Adrenal gland (tissue), 12 donors: ENCODE measurements around the gene FAAP100. TPM values are rescaled to one million over a fixed set of nuclear protein-coding genes. Genes with fewer than 3 reads are reported as not detected.
A peak's percentile ranks its signal among the peaks of the same experiment; 100 is the strongest.

Experiments
- DNase-seq, 7 donors: peaks; one replicate each; pipeline ENCODE4 v3.0.0-alpha.2; 2019 to 2020
- H3K27ac ChIP-seq, 5 donors: fragments of 200-600 bp; sonication (generic) in 4 of 5; 1 replicate in 3 of 5; 2 replicates in 2 of 5; pipeline versions ENCODE4 v1.5.1 to v1.8.0; 2016 to 2020; ENCODE audit warnings: mild to moderate bottlenecking in 1 of 5
- H3K27me3 ChIP-seq: fragments of 200-600 bp; 2 replicates; pipeline ENCODE4 v1.8.0; 2021
- H3K36me3 ChIP-seq, 2 donors: fragments of 200-600 bp; replicated peaks in 1 of 2; 1 replicate in 1 of 2; 2 replicates in 1 of 2; pipeline versions ENCODE4 v1.5.1 to v1.8.0; 2018 to 2022
- H3K4me1 ChIP-seq, 2 donors: fragments of 200-600 bp; replicated peaks in 1 of 2; 1 replicate in 1 of 2; 2 replicates in 1 of 2; pipeline versions ENCODE4 v1.5.1 to v1.8.0; 2018 to 2021
- H3K4me3 ChIP-seq, 4 donors: fragments of 200-600 bp; sonication (generic) in 3 of 4; one replicate each; pipeline ENCODE4 v1.5.1; 2016 to 2018
- H3K9me3 ChIP-seq, 3 donors: fragments of 200-600 bp; sonication (generic) in 1 of 3; replicated peaks in 1 of 3; 1 replicate in 2 of 3; 2 replicates in 1 of 3; pipeline versions ENCODE4 v1.5.1 to v1.8.0; 2016 to 2021
- POLR2A ChIP-seq, 2 donors: fragments of 450-650 bp; IDR thresholded peaks; one replicate each; pipeline ENCODE4 v1.6.1; 2017; ENCODE audit warnings: antibody characterized with exemption in 2 of 2, mild to moderate bottlenecking in 2 of 2, moderate library complexity in 1 of 2
- WGBS, 4 donors: extraction: QIAGEN DNeasy Blood & Tissue Kit in 2 of 4; methylation state at CpG; one replicate each; pipeline versions ENCODE4 v1.1.5 to v1.1.7; 2013 to 2017; 5-methylcytosine and 5-hydroxymethylcytosine counted together
- intact Hi-C, 2 donors: fragments of 100-400 bp; cut with DNase I; formaldehyde crosslinking; loops; one replicate each; pipeline versions ENCODE4 v1.14.1 to v1.15.0; 2022 to 2023
- polyA plus RNA-seq, 3 donors: library from polyadenylated mRNA; stranded (reverse); fragments of 200-250 nt in 2 of 3; fragments of 350-450 nt in 1 of 3; fragmentation: Illumina TruSeq in 1 of 3; extraction: RNeasy Lipid Tissue Mini Kit (QIAGEN cat#74804) in 1 of 3; gene quantifications; one replicate each; pipeline ENCODE4 v1.2.3, GENCODE V29; 2013 to 2014
- total RNA-seq, 9 donors: library from RNA; depleted of rRNA in 4 of 9; stranded (reverse); fragments of >200 nt in 4 of 9; fragments of 120-200 nt in 1 of 9; fragmentation: NEBNext Ultra II Directional in 1 of 9; extraction: Animal tissue kit (Norgen Biotek cat#: 25700) in 1 of 9; gene quantifications; one replicate each; pipeline versions ENCODE4 v1.1.0 to v1.2.4, GENCODE V29; 2013 to 2023
- TF ChIP-seq, protein P1 (sequence below), 6 experiments: fragments of 450-650 bp in 4 of 6; fragments of 200-600 bp in 2 of 6; sonication (generic) in 1 of 6; IDR thresholded peaks; 1 replicate in 5 of 6; 2 replicates in 1 of 6; pipeline versions ENCODE4 v1.5.1 to v1.8.0; 2016 to 2021; ENCODE audit warnings: antibody characterized with exemption in 6 of 6, mild to moderate bottlenecking in 2 of 6, moderate library complexity in 1 of 6
- donor health status: healthy with polysubstance abuse.
- donor health status: Bipolar disorder and iron deficiency.
- donor health status: DM: yes; HTN: yes; CAD: no.
- donor health status: DM: no; HTN: no; CAD: no.
- donor health status: DM: no; HTN: no; CAD: no.
- donor health status: DM: yes; HTN: yes; CAD: no.

Gene FAAP100
- total and polyA plus RNA-seq, 12 donors, result 2.5 to 89.0 (median 31.7) TPM

DNA sequence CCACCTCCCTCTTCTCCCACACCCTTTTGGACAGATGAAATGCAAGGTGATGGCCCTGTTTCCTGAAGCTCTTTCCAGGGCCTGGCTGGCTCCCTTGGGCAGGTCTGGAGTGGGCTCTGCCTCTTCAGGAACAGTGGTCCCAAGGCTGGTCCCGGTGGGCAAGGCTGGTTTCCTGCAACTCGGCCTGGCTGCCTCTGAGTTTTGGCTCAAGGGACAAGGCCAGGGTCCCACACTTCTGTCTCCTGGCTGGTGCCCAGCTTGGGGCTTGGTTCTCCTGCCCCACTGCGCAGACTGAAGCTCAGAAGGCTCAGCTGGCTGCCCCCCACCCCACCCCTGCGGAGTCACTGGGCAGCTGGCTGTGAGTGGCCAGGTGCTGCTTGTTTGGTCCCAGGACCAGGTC lies 35.7 kb downstream of the FAAP100 start:
- TF ChIP-seq, protein P1, sequence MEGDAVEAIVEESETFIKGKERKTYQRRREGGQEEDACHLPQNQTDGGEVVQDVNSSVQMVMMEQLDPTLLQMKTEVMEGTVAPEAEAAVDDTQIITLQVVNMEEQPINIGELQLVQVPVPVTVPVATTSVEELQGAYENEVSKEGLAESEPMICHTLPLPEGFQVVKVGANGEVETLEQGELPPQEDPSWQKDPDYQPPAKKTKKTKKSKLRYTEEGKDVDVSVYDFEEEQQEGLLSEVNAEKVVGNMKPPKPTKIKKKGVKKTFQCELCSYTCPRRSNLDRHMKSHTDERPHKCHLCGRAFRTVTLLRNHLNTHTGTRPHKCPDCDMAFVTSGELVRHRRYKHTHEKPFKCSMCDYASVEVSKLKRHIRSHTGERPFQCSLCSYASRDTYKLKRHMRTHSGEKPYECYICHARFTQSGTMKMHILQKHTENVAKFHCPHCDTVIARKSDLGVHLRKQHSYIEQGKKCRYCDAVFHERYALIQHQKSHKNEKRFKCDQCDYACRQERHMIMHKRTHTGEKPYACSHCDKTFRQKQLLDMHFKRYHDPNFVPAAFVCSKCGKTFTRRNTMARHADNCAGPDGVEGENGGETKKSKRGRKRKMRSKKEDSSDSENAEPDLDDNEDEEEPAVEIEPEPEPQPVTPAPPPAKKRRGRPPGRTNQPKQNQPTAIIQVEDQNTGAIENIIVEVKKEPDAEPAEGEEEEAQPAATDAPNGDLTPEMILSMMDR (IDR thresholded peaks at IDR 0.05), result no peak
- TF ChIP-seq POLR2A (IDR thresholded peaks at IDR 0.05), result no peak
- Histone ChIP-seq H3K4me3 (peak overlapping the region in 1 of 4 donors; percentile 92), H3K4me1 (peaks cover 27 to 43% of the 10 kb centered on the region in 2 donors), H3K27ac (peak overlapping the region in 2 of 5 donors; percentile 99), H3K27me3 (no peaks in the 10 kb centered on the region), H3K36me3 (peaks cover 0 to 7% of the 10 kb centered on the region in 2 donors), H3K9me3 (no peaks in the 10 kb centered on the region)
- intact Hi-C loops, result loop anchor here (10.0 kb wide), 1 partner anchor 88 kb away; no protein-coding TSS in a partner anchor
- no peak for DNase-seq
- 70 to 82% (median 72%) methylated on average over 2 to 4 of the region's 4 CpGs; no CpG with 5 or more reads in 1 of the 4 donors for WGBS, 4 donors

DNA sequence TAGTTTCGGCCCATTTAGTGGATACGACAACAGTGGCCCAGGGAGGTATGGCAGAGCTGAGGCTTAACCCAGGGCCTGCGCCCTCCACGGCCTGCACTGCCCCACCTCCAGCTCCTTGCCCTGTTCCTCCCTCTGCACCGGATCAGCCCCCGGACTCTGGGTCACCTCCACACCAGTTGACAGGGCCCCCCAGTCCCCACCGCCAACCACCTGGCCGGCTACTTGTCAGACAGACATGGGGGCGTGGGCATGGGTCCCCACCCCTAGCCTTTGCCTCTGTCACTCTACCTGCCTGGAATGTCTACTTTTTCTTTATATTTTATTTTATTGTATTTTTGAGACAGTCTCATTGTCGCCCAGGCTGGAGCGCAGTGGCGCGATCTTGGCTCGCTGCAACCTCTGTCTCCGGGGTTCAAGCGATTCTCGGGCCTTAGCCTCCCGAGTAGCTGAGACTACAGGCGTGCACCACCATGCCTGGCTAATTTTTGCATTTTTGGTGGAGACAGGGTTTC lies 36.6 kb downstream of the FAAP100 start:
- Histone ChIP-seq H3K27ac (peak overlapping the region; percentile 86 to 99 (median 87)), H3K9me3 (no peaks in the 10 kb centered on the region), H3K4me3 (peak overlapping the region in 2 of 4 donors; percentile 39 to 92), H3K36me3 (peaks cover 0 to 16% of the 10 kb centered on the region in 2 donors), H3K4me1 (peaks cover 35 to 51% of the 10 kb centered on the region in 2 donors), H3K27me3 (no peaks in the 10 kb centered on the region)
- intact Hi-C loops, result loop anchor here (10.0 kb wide), 1 partner anchor 89 kb away; no protein-coding TSS in a partner anchor
- no peak for TF ChIP-seq POLR2A (IDR thresholded peaks at IDR 0.05)
- TF ChIP-seq, protein P1 (IDR thresholded peaks at IDR 0.05), result no peak
- WGBS, 4 donors, result 61 to 68% (median 66%) methylated on average over 19 of the region's 19 CpGs
- DNase-seq, result peak in 1 of 7 donors; percentile 49

DNA sequence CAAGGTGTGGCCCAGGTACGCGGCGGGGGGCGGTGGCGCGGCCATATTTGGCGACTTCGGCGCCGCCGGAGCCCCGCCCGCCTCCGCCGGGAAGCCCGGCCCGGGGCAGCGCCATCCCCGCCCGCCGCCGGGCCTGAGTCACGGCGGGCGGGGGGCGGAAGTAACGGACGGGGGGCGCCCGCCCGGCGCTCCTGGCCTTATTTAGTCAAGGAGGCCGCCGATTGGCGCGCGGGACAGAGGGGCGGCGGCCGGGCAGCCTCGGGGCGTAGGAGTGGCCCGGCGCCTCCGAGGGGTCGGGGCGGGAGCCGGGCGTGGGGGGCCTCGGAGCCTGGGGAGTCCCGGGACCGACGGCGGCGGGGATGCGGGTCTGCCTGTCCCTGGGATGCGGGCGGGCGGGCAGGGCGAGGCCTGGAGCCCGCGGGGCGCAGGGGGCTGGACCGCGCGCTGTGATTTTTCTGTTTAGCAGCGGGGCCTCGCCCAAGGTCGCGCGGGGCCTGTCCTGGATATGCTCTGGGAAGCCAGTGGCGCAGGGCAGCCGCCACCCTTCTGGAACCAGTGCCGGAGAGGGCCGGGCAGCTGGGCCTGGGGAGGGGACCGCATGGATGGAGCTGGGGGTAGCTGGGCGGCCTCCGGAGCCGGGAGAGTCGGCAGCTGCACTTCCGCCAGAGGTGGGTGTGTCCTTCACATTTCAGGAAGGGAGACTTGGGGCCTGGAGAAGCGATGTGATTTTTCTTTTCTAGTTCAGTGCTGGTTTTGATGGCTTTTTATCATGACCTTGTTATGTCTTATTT lies 37.2 kb downstream of the FAAP100 start:
- peak; percentile 19 to 46 for TF ChIP-seq POLR2A (IDR thresholded peaks at IDR 0.05)
- TF ChIP-seq, protein P1 (IDR thresholded peaks at IDR 0.05), result no peak
- Histone ChIP-seq H3K4me1 (peaks cover 38 to 57% of the 10 kb centered on the region in 2 donors), H3K27me3 (no peaks in the 10 kb centered on the region), H3K4me3 (peak overlapping the region in 2 of 4 donors; percentile 39 to 92), H3K9me3 (no peaks in the 10 kb centered on the region), H3K27ac (peak overlapping the region; percentile 86 to 99 (median 87)), H3K36me3 (peaks cover 0 to 22% of the 10 kb centered on the region in 2 donors)
- intact Hi-C loops, result loop anchor here (10.0 kb wide), 1 partner anchor 90 kb away; no protein-coding TSS in a partner anchor
- peak; percentile 69 to 84 (median 71) for DNase-seq
- 0 to 4% (median 1%) methylated on average over 2 to 82 of the region's 82 CpGs for WGBS, 4 donors

DNA sequence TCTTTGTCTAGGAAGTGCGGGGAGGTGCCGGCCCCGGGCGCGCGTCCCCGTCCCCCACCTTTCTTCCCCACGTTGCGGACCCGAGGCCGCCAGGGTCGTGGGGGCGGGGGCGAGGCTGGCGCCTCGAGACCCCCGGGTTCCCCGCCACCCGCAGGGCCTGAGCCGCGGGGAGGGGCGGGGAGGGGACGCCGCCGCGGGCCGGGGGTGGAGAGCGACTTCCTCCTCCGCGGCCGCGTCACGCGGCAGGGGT lies 37.7 kb downstream of the FAAP100 start:
- 0 to 4% (median 1%) methylated on average over 18 to 34 of the region's 34 CpGs; no CpG with 5 or more reads in 1 of the 4 donors for WGBS, 4 donors
- TF ChIP-seq POLR2A (IDR thresholded peaks at IDR 0.05), result no peak
- TF ChIP-seq, protein P1 (IDR thresholded peaks at IDR 0.05), result no peak
- peaks cover 0 to 27% of the 10 kb centered on the region in 2 donors for H3K36me3 ChIP-seq

More for the DNA sequence above, 37.7 kb downstream of the FAAP100 start:
- no peak for DNase-seq
- Histone ChIP-seq H3K4me3 (peak overlapping the region in 2 of 4 donors; percentile 39 to 92), H3K27me3 (no peaks in the 10 kb centered on the region), H3K4me1 (peaks cover 33 to 58% of the 10 kb centered on the region in 2 donors), H3K27ac (peak overlapping the region; percentile 86 to 99 (median 87)), H3K9me3 (no peaks in the 10 kb centered on the region)
- intact Hi-C loops, result loop anchor here (10.0 kb wide), 1 partner anchor 90 kb away; no protein-coding TSS in a partner anchor
